ENCODE measurements around the gene IFT20. TPM values are rescaled to one million over a fixed set of nuclear protein-coding genes. Genes with fewer than 3 reads are reported as not detected.

IFT20 gene
- total and polyA plus RNA-seq, 2 donors (not counting 3 experiments of a cell fraction or from before 2014, with no cell fraction given), result 26.5 to 45.0 TPM

GRCh38 chr17:28370035-28370743 is 34.9 kb upstream of the IFT20 start, which contains the start of gene VTN:
TSS of gene VTN (minus strand) at chr17:28370307. CDS start at chr17:28370203, 104 bp downstream.
- no peaks in the 10 kb centered on the region for H3K9me3 ChIP-seq (replicated peaks; ENCODE audit: control insufficient read depth, insufficient read depth, low read length)
- no peaks in the 10 kb centered on the region for H4K20me1 ChIP-seq (replicated peaks; ENCODE audit: control insufficient read depth, extremely low read depth, insufficient read depth, low read length)
- no peaks in the 10 kb centered on the region for H3K9me1 ChIP-seq (replicated peaks; ENCODE audit: control insufficient read depth, extremely low read depth, insufficient read depth, low read length)
- dilution Hi-C loops (cut with MboI; ENCODE audit: extremely low pct_ligation_motif_present, low sequenced_read_pairs) (no loop called here), intact Hi-C loops (cut with micrococcal nuclease) (loop anchor here (1.0 kb wide), 1 partner anchor 13 kb away; the partner anchor contains the start of gene POLDIP2)
- H3K27ac ChIP-seq (ENCODE audit: insufficient read depth, low read depth, low read length), result no peak within 1 kb of the TSS
- H3K4me2 ChIP-seq (ENCODE audit: insufficient read depth, low read length), result peak within 1 kb of the TSS; percentile 74
- no peaks in the 10 kb centered on the region for H3K79me2 ChIP-seq (ENCODE audit: control insufficient read depth, insufficient read depth, low read length)
- TF ChIP-seq MYC (IDR thresholded peaks at IDR 0.05; ENCODE audit: low read depth, low read length) (no peak), GATA2 (IDR thresholded peaks at IDR 0.05; ENCODE audit: insufficient read depth, insufficient read length, low read depth, low read length) (peak; percentile 23), POLR2AphosphoS5 (IDR thresholded peaks at IDR 0.05; ENCODE audit: insufficient read depth, low read depth, low read length) (peak; percentile 40)
- ChIA-PET CTCF (interaction anchor here (0.7 to 6.7 kb wide), 3 partner anchors 14 to 46 kb away, joined by 3 to 36 read pairs (median 4); no protein-coding TSS in a partner anchor), POLR2A (interaction anchor here (1.6 kb wide), 1 partner anchor 23 kb away, joined by 4 read pairs; no protein-coding TSS in a partner anchor)
- no peak within 1 kb of the TSS for H3K4me3 ChIP-seq (replicated peaks in 1 of 3; ENCODE audit: insufficient read depth in 1 of 3, low read depth in 1 of 3, low read length in 3 of 3)
- H3K4me1 ChIP-seq (ENCODE audit: control insufficient read depth, extremely low read depth, insufficient read depth, low read length), result peaks cover 13% of the 10 kb centered on the region
- no peaks in the 10 kb centered on the region for H3K36me3 ChIP-seq (ENCODE audit: control insufficient read depth in 2 of 2, extremely low read depth in 1 of 2, insufficient read depth in 2 of 2, low read length in 2 of 2)
- peak; percentile 16 for DNase-seq (ENCODE audit: low read depth, low spot score)
- no TSS peak for BruUV-seq (replicated peaks)
- peak; percentile 68 for FAIRE-seq
- no peak within 1 kb of the TSS for H3K9ac ChIP-seq (replicated peaks; ENCODE audit: extremely low read depth, insufficient read depth, low read length)
- no peaks in the 10 kb centered on the region for H3K27me3 ChIP-seq (ENCODE audit: control insufficient read depth in 2 of 2, insufficient read depth in 2 of 2, low read length in 2 of 2)
- H2AFZ ChIP-seq (ENCODE audit: low read depth, low read length), result peak within 1 kb of the TSS; percentile 0

- H3K9me3 ChIP-seq (replicated peaks; ENCODE audit: control insufficient read depth, insufficient read depth, low read length), result no peaks in the 10 kb centered on the region
- CTCF ChIA-PET, result interaction anchor here (1.0 to 6.7 kb wide), 2 partner anchors 23 to 47 kb away, joined by 4 to 36 read pairs; no protein-coding TSS in a partner anchor
- peaks cover 0 to 2% of the 10 kb centered on the region in 2 experiments for H3K36me3 ChIP-seq (ENCODE audit: control insufficient read depth in 2 of 2, extremely low read depth in 1 of 2, insufficient read depth in 2 of 2, low read length in 2 of 2)
- no peak overlapping the region for H3K9ac ChIP-seq (replicated peaks; ENCODE audit: extremely low read depth, insufficient read depth, low read length)
- no peak overlapping the region for H3K27ac ChIP-seq (ENCODE audit: insufficient read depth, low read depth, low read length)
- no peaks in the 10 kb centered on the region for H4K20me1 ChIP-seq (replicated peaks; ENCODE audit: control insufficient read depth, extremely low read depth, insufficient read depth, low read length)
- H3K4me2 ChIP-seq (ENCODE audit: insufficient read depth, low read length), result no peak overlapping the region
- TF ChIP-seq CTCF (IDR thresholded peaks at IDR 0.05; ENCODE audit: extremely low read depth in 1 of 2, insufficient read depth in 1 of 2, low read depth in 1 of 2, low read length in 2 of 2), result no peak
- TF ChIP-seq MYC (IDR thresholded peaks at IDR 0.05; ENCODE audit: low read depth, low read length), result no peak
- TF ChIP-seq POLR2AphosphoS5 (IDR thresholded peaks at IDR 0.05; ENCODE audit: insufficient read depth, low read depth, low read length), result no peak
- no peak for TF ChIP-seq JUN (IDR thresholded peaks at IDR 0.05; ENCODE audit: borderline replicate concordance, insufficient read depth, insufficient read length, low read depth)
- TF ChIP-seq MAX (IDR thresholded peaks at IDR 0.05; ENCODE audit: insufficient read depth, insufficient read length), result no peak
- no peak for TF ChIP-seq EZH2 (IDR thresholded peaks at IDR 0.05; ENCODE audit: borderline replicate concordance, low read depth, low read length, severe bottlenecking)
- no peak for TF ChIP-seq GATA2 (IDR thresholded peaks at IDR 0.05; ENCODE audit: insufficient read depth, insufficient read length, low read depth, low read length)
- H3K4me1 ChIP-seq (ENCODE audit: control insufficient read depth, extremely low read depth, insufficient read depth, low read length), result peaks cover 13% of the 10 kb centered on the region
- dilution Hi-C loops (cut with MboI; ENCODE audit: extremely low pct_ligation_motif_present, low sequenced_read_pairs), result no loop called here
- H3K4me3 ChIP-seq (replicated peaks in 1 of 3; ENCODE audit: insufficient read depth in 1 of 3, low read depth in 1 of 3, low read length in 3 of 3), result no peak overlapping the region
- FAIRE-seq (no peak), DNase-seq (ENCODE audit: low read depth, low spot score) (no peak)
- no peaks in the 10 kb centered on the region for H3K9me1 ChIP-seq (replicated peaks; ENCODE audit: control insufficient read depth, extremely low read depth, insufficient read depth, low read length)
- intact Hi-C loops (cut with micrococcal nuclease), result loop anchor here (1.0 kb wide), 1 partner anchor 12 kb away; the partner anchor contains the start of gene POLDIP2
- H3K79me2 ChIP-seq (ENCODE audit: control insufficient read depth, insufficient read depth, low read length), result no peaks in the 10 kb centered on the region
- no TSS peak for BruUV-seq (replicated peaks)
- no peak overlapping the region for H2AFZ ChIP-seq (ENCODE audit: low read depth, low read length)
- POLR2A ChIA-PET, result no interaction called here
- no peaks in the 10 kb centered on the region for H3K27me3 ChIP-seq (ENCODE audit: control insufficient read depth in 2 of 2, insufficient read depth in 2 of 2, low read length in 2 of 2)
These were observed 34.4 kb upstream of the IFT20 start for GRCh38 chr17:28369684-28370034.

All from endothelial cell of umbilical vein (primary cell).